GM18868 (cell line): ENCODE results near the gene C19orf25.

Source experiments
- ATAC-seq: cut with Tn5 transposase; IDR thresholded peaks from one replicate; pipeline ENCODE4 v1.9.1; 2021; ENCODE audit warnings: mild to moderate bottlenecking, moderate library complexity; ENCODE audit not compliant: unreplicated experiment

The C19orf25 gene

GRCh38 chr19:1434040-1434366 is 45.0 kb downstream of the C19orf25 start:
- no peak for ATAC-seq

DNA sequence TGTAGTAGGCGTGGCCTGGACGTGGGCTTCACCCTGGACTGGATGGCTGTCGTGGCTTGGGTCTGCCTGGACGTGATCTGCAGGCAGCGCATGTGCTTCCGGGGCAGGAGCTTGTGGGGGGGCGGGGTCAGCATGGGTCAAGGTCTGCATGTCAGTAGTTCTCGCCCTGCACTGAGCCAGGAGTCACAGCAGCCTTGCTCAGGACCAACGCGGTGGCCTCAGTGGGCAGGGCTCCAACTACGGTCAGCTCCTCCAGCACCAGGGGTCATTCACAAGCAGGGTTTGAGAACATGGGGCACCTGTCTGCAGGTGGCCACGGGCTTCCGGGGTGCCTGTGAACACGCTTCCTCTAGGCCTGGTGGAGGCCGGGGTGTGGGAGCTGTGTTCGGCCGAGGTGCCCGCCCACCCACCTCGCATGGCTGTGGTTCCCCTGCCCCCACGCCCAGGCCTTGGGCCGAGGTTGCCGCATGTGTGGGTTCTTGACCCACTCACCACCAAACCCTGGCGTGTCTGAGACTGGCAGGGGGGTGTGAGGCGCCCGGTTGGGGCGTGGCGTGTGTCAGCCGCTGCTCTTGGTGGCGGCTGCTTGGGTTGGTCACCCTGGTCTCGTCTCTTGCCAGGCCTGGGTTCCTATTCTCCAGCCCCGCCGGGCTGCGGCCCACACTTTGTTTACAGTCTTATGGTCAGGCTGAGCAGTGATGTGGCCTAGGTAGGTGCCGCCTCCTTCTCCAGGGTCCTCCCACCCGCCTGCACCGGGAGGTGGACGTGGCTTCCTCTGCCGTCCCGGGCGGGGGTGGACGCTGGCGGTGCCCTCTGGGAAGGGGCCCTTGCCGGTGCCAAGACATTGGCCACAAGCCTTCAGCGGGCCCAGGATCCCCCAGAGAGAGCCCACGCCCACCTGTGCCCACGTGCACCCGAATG is 45.6 kb downstream of the C19orf25 start:
- ATAC-seq: no peak

- ATAC-seq: no peak
These were observed 46.5 kb downstream of the C19orf25 start for GRCh38 chr19:1432507-1432887.

GRCh38 chr19:1431759-1432506 is 47.1 kb downstream of the C19orf25 start:
- ATAC-seq: no peak

DNA sequence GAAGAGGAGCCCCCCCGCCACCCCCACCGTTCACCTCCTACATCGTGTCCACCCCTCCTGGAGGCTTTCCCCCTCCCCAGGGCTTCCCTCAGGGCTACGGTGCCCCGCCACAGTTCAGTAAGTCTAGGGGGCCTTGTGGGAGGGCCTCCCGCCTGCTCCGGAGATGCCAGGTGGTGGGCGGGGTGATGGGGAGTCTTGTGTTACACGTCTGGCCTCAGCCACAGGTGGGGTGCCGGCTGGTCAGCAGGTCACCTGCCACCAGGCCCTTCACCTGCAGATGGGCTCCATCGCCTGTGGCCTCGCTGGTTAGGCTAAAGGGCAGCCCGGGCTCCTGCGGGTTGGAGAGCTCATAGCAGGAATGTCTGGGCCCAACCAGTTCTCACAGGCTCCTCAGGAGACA is 48.8 kb downstream of the C19orf25 start:
- no peak for ATAC-seq

DNA sequence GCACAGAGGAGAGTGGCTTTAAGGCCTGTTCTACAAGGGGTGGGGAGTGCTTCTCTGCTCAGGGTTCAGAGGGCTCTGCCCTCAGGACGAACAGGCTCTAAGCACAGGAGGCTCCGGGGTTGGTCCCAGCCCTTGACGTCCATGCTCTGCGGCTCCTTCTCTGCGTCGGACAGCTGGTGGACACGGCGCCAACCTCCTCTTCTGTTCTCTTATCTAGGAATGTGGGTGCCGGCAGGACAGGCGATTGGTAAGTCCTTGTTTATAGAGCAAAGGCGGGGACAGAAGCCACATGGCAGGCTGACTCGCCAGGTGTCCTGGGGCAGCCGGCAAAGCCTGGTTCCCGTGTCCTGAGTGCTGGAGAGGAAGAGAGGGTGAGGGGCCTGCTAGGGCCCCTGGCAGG is 49.3 kb downstream of the C19orf25 start:
- ATAC-seq: no peak

DNA sequence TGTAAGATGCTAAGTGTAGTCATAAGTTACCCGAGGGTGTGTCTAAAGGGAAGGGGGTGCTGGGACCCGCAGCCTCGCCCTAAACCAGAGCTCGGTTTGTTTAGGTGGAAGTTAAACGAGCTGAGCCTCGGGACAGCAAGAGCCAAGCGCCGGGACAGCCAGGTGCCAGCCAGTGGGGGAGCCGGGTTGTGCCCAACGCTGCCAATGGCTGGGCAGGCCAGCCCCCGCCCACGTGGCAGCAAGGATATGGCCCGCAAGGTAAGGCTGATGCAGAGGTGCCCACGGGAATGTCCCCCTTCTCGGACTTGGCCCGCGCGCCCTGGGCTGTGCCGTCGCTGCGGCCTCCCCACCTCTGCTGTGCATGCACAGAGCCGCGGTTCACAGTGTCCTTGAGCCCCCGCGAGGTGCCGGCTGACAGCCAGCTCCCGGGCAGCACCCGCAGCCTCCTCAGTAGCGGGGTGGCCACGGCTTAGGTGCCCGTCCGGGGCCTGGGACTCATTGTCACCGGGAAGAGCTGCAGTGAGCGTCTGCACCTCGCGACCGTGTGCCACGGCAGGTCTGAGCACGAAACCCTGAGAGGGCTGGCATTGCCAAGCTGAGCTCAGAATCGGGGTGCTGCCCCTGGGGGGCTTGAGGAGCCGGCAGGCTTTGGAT is 50.1 kb downstream of the C19orf25 start:
- ATAC-seq: no peak

- no peak for ATAC-seq
These were observed 51.6 kb downstream of the C19orf25 start for GRCh38 chr19:1427221-1427920.

DNA sequence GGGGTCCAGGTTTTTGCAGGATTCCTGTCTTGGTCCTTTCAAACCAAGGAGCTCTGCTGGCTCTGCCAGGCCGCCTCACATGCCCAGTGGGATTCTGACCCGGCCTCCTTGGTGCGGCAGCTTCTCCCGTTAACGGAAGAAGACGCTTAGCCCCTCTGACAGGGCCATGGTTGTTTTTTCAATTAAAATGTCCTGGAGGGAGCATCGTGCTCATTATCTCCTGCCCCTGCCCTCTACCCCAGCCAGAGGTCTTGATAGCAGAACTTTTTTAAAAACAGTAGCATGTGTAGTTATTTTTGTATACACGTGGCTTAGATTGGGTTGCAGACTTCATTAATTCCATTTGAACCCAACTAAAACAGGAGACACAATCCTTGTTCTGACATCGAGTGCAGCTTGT is 52.3 kb downstream of the C19orf25 start:
- no peak for ATAC-seq

GRCh38 chr19:1425902-1426301 is 53.1 kb downstream of the C19orf25 start:
- ATAC-seq: no peak

- ATAC-seq: no peak
These were observed 53.7 kb downstream of the C19orf25 start for GRCh38 chr19:1425102-1425837.

DNA sequence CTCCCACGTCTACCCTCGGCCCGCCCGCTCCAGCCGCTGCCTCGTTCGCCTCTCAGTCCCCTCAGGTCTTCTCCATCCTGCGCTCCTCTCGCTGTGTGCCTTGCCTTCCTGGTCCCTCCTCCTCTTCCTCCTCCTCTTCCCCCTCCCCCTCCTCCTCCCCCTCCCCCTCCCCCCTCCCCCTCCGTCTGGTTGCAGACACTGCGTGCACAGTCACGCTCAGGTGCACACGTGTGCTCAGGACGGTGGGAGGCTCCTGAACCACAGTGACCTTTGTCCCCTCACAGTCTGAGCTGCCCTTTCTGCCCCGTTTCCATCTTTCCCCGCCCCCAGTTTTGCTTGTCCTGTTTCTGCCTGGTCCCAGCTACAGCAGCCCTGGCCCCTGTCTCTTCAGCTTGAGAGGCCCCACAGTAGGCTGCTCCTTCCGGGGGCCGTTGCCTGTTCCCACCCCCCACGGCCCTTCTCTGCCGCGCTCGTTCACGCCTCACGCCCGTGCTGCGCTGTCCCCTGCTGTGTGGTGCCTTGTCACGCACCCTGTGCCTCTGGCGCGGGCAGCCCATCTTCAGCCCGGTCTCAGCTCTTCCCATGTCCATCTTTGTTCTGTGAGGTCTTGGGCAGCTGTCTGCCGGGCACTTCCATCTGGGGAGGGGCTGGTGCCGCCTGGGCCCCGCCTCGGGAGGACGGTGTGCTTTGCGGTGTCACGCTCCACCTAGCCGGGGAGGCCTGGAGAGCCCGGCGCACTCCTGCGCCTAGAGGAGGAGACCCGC is 54.6 kb downstream of the C19orf25 start:
- no peak for ATAC-seq

GRCh38 chr19:1423436-1424191 is 55.4 kb downstream of the C19orf25 start:
- no peak for ATAC-seq
